Trophoblast cell (in vitro differentiated cells and primary cell): ENCODE data around the gene HFM1.

Experiments used
- DNase-seq, 2 donors: peaks; one replicate each; pipeline ENCODE4 v3.0.0-alpha.2; 2016
- H2AFZ ChIP-seq: 2 replicates; pipeline ENCODE4 v1.6.1; 2013; ENCODE audit warnings: low read length, moderate library complexity, mild to moderate bottlenecking; ENCODE audit not compliant: insufficient read depth, poor library complexity
- H2AK5ac ChIP-seq: 2 replicates; pipeline ENCODE4 v1.6.1; 2013; ENCODE audit warnings: mild to moderate bottlenecking, low read length
- H2BK120ac ChIP-seq: 2 replicates; pipeline ENCODE4 v1.6.1; 2013; ENCODE audit warnings: low read length, mild to moderate bottlenecking, moderate library complexity; ENCODE audit not compliant: insufficient read depth, poor library complexity
- H2BK12ac ChIP-seq: 2 replicates; pipeline ENCODE4 v1.6.1; 2013; ENCODE audit warnings: mild to moderate bottlenecking, low read length, moderate library complexity
- H2BK5ac ChIP-seq: 2 replicates; pipeline ENCODE4 v1.6.1; 2013; ENCODE audit warnings: low read length, low read depth, moderate library complexity, mild to moderate bottlenecking; ENCODE audit not compliant: poor library complexity
- H3K14ac ChIP-seq: 2 replicates; pipeline ENCODE4 v1.6.1; 2013; ENCODE audit warnings: mild to moderate bottlenecking, low read length
- H3K18ac ChIP-seq: 2 replicates; pipeline ENCODE4 v1.6.1; 2013; ENCODE audit warnings: mild to moderate bottlenecking, low read length
- H3K23ac ChIP-seq: 2 replicates; pipeline ENCODE4 v1.6.1; 2013; ENCODE audit warnings: low read length
- H3K27ac ChIP-seq: 2 replicates; pipeline ENCODE4 v1.5.1; 2013; ENCODE audit warnings: low read depth, mild to moderate bottlenecking, inconsistent platforms, low read length, moderate library complexity
- H3K27me3 ChIP-seq: 2 replicates; pipeline ENCODE4 v1.6.1; 2013; ENCODE audit warnings: inconsistent platforms, mild to moderate bottlenecking, low read length, moderate library complexity; ENCODE audit not compliant: insufficient read depth
- H3K36me3 ChIP-seq, 2 experiments: 1 replicate in 1 of 2; 2 replicates in 1 of 2; pipeline ENCODE4 v1.6.1; 2013; ENCODE audit warnings: low read length in 2 of 2, mild to moderate bottlenecking in 2 of 2, moderate library complexity in 1 of 2; ENCODE audit not compliant: insufficient read depth in 2 of 2, control insufficient read depth in 1 of 2
- H3K4ac ChIP-seq: 2 replicates; pipeline ENCODE4 v1.6.1; 2013; ENCODE audit warnings: low read depth, mild to moderate bottlenecking, low read length, moderate library complexity
- H3K4me1 ChIP-seq, 2 experiments: 1 replicate in 1 of 2; 2 replicates in 1 of 2; pipeline ENCODE4 v1.6.1; 2013; ENCODE audit warnings: low read length in 2 of 2, mild to moderate bottlenecking in 2 of 2, moderate library complexity in 1 of 2; ENCODE audit not compliant: insufficient read depth in 2 of 2, control insufficient read depth in 1 of 2
- H3K4me2 ChIP-seq: 2 replicates; pipeline ENCODE4 v1.6.1; 2013; ENCODE audit warnings: inconsistent platforms, mild to moderate bottlenecking, low read length, moderate library complexity
- H3K4me3 ChIP-seq: 2 replicates; pipeline ENCODE4 v1.5.1; 2013; ENCODE audit warnings: mild to moderate bottlenecking, low read depth, low read length, inconsistent platforms
- H3K79me1 ChIP-seq: one replicate; pipeline ENCODE4 v1.6.1; 2013; ENCODE audit warnings: low read length
- H3K79me2 ChIP-seq: 2 replicates; pipeline ENCODE4 v1.6.1; 2013; ENCODE audit warnings: low read length, mild to moderate bottlenecking; ENCODE audit not compliant: control insufficient read depth, insufficient read depth, poor library complexity
- H3K9ac ChIP-seq: 2 replicates; pipeline ENCODE4 v1.6.1; 2013; ENCODE audit warnings: mild to moderate bottlenecking, low read length
- H3K9me3 ChIP-seq: 2 replicates; pipeline ENCODE4 v1.6.1; 2013; ENCODE audit warnings: low read depth, mild to moderate bottlenecking, control low read depth, inconsistent platforms, low read length; ENCODE audit not compliant: insufficient read depth
- H4K12ac ChIP-seq: 2 replicates; pipeline ENCODE4 v1.6.1; 2013; ENCODE audit warnings: low read depth, mild to moderate bottlenecking, low read length, moderate library complexity
- H4K8ac ChIP-seq: 2 replicates; pipeline ENCODE4 v1.6.1; 2013; ENCODE audit warnings: low read depth, mild to moderate bottlenecking, low read length, moderate library complexity
- H4K91ac ChIP-seq: one replicate; pipeline ENCODE4 v1.6.1; 2013; ENCODE audit warnings: low read depth, mild to moderate bottlenecking, low read length, moderate library complexity
- WGBS: extraction: QIAGEN DNeasy Blood & Tissue Kit; methylation state at CpG from one replicate; pipeline ENCODE4 v1.1.7; 2013; ENCODE audit warnings: missing lambda C conversion rate; ENCODE audit not compliant: insufficient read length, insufficient coverage; ENCODE audit errors: extremely low coverage; 5-methylcytosine and 5-hydroxymethylcytosine counted together

HFM1 gene

GRCh38 chr1:91226741-91227140 lies 177.9 kb downstream of the HFM1 start:
- no peaks in the 10 kb centered on the region for H3K9me3 ChIP-seq
- DNase-seq = peak; percentile 40 to 79
- H3K27ac ChIP-seq = peak overlapping the region; percentile 69
- peaks cover 0 to 2% of the 10 kb centered on the region in 2 experiments for H3K4me1 ChIP-seq
- H2BK12ac ChIP-seq = no peak overlapping the region
- H2BK120ac ChIP-seq = no peak overlapping the region
- H2BK5ac ChIP-seq = peak overlapping the region; percentile 49
- no CpG with 5 or more reads among the region's 7 CpGs for WGBS
- H3K79me1 ChIP-seq = no peaks in the 10 kb centered on the region
- peak overlapping the region; percentile 18 for H4K91ac ChIP-seq
- H4K12ac ChIP-seq = no peak overlapping the region
- H2AK5ac ChIP-seq = no peak overlapping the region
- no peak overlapping the region for H3K4ac ChIP-seq
- H3K18ac ChIP-seq = no peak overlapping the region
- no peaks in the 10 kb centered on the region for H3K36me3 ChIP-seq
- H3K14ac ChIP-seq = no peak overlapping the region
- H3K9ac ChIP-seq = no peak overlapping the region
- H3K4me2 ChIP-seq = no peak overlapping the region
- H3K23ac ChIP-seq = no peak overlapping the region
- H4K8ac ChIP-seq = no peak overlapping the region
- no peaks in the 10 kb centered on the region for H3K27me3 ChIP-seq
- no peak overlapping the region for H3K4me3 ChIP-seq
- no peaks in the 10 kb centered on the region for H3K79me2 ChIP-seq
- H2AFZ ChIP-seq = no peak overlapping the region

GRCh38 chr1:91224878-91225277 lies 179.8 kb downstream of the HFM1 start:
- Histone ChIP-seq H2AFZ (no peak overlapping the region), H3K14ac (no peak overlapping the region), H2AK5ac (no peak overlapping the region), H3K79me2 (no peaks in the 10 kb centered on the region), H3K36me3 (no peaks in the 10 kb centered on the region), H3K4me3 (no peak overlapping the region), H4K12ac (no peak overlapping the region), H3K18ac (no peak overlapping the region), H3K9me3 (peaks cover 2% of the 10 kb centered on the region), H3K4ac (no peak overlapping the region), H3K4me2 (no peak overlapping the region), H2BK5ac (no peak overlapping the region), H4K91ac (no peak overlapping the region), H3K27me3 (no peaks in the 10 kb centered on the region), H3K4me1 (peaks cover 0 to 2% of the 10 kb centered on the region in 2 experiments), H3K23ac (no peak overlapping the region), H2BK12ac (peak overlapping the region; percentile 36), H4K8ac (no peak overlapping the region), H3K9ac (no peak overlapping the region), H3K79me1 (no peaks in the 10 kb centered on the region), H2BK120ac (no peak overlapping the region), H3K27ac (no peak overlapping the region)
- WGBS = no CpG with 5 or more reads among the region's 4 CpGs
- DNase-seq = no peak

GRCh38 chr1:91221017-91221416 lies 183.6 kb downstream of the HFM1 start:
- no peaks in the 10 kb centered on the region for H3K79me1 ChIP-seq
- no peak overlapping the region for H2AK5ac ChIP-seq
- whole genome bisulfite sequencing = no CpG with 5 or more reads among the region's 4 CpGs
- no peak overlapping the region for H3K18ac ChIP-seq
- H2BK120ac ChIP-seq = no peak overlapping the region
- no peak overlapping the region for H4K12ac ChIP-seq
- H3K4me2 ChIP-seq = no peak overlapping the region
- H3K23ac ChIP-seq = no peak overlapping the region
- no peak overlapping the region for H4K91ac ChIP-seq
- no peak overlapping the region for H3K4ac ChIP-seq
- H3K4me1 ChIP-seq = no peaks in the 10 kb centered on the region
- no peak overlapping the region for H3K14ac ChIP-seq
- peaks cover 3% of the 10 kb centered on the region for H3K9me3 ChIP-seq
- H2BK12ac ChIP-seq = no peak overlapping the region
- no peaks in the 10 kb centered on the region for H3K79me2 ChIP-seq
- no peaks in the 10 kb centered on the region for H3K27me3 ChIP-seq
- H2BK5ac ChIP-seq = no peak overlapping the region
- H3K27ac ChIP-seq = no peak overlapping the region
- no peaks in the 10 kb centered on the region for H3K36me3 ChIP-seq
- DNase-seq = peak; percentile 35 to 69
- H3K4me3 ChIP-seq = no peak overlapping the region
- H4K8ac ChIP-seq = no peak overlapping the region
- no peak overlapping the region for H3K9ac ChIP-seq
- no peak overlapping the region for H2AFZ ChIP-seq

- Histone ChIP-seq H2AK5ac (no peak overlapping the region), H3K14ac (no peak overlapping the region), H2BK120ac (no peak overlapping the region), H3K79me1 (no peaks in the 10 kb centered on the region), H3K4me3 (no peak overlapping the region), H4K8ac (no peak overlapping the region), H4K12ac (no peak overlapping the region), H3K27me3 (no peaks in the 10 kb centered on the region), H3K36me3 (no peaks in the 10 kb centered on the region), H3K27ac (no peak overlapping the region), H3K4ac (no peak overlapping the region), H2BK5ac (no peak overlapping the region), H2AFZ (no peak overlapping the region), H3K4me1 (no peaks in the 10 kb centered on the region), H2BK12ac (no peak overlapping the region), H4K91ac (no peak overlapping the region), H3K18ac (no peak overlapping the region), H3K9me3 (peaks cover 3% of the 10 kb centered on the region), H3K23ac (no peak overlapping the region), H3K79me2 (no peaks in the 10 kb centered on the region), H3K9ac (no peak overlapping the region), H3K4me2 (no peak overlapping the region)
- no CpG with 5 or more reads among the region's 8 CpGs for WGBS
- DNase-seq = no peak
These were observed 186.7 kb downstream of the HFM1 start for GRCh38 chr1:91217911-91218310.
